GM18861 (cell line): ENCODE measurements around the gene RCE1.

Source experiments
- ATAC-seq: cut with Tn5 transposase; IDR thresholded peaks from one replicate; pipeline ENCODE4 v1.9.1; 2021; ENCODE audit not compliant: unreplicated experiment

The RCE1 gene

GRCh38 chr11:66884443-66884842, 41.2 kb downstream of the RCE1 start:
- ATAC-seq: no peak

- no peak for ATAC-seq
Observed at GRCh38 chr11:66885469-66885868, 42.2 kb downstream of the RCE1 start.

- ATAC-seq: no peak
Observed at GRCh38 chr11:66885950-66886440, 42.8 kb downstream of the RCE1 start.

- ATAC-seq: no peak
Observed at GRCh38 chr11:66886671-66887221, 43.5 kb downstream of the RCE1 start.

GRCh38 chr11:66887526-66887925, 44.3 kb downstream of the RCE1 start:
- ATAC-seq: no peak

DNA sequence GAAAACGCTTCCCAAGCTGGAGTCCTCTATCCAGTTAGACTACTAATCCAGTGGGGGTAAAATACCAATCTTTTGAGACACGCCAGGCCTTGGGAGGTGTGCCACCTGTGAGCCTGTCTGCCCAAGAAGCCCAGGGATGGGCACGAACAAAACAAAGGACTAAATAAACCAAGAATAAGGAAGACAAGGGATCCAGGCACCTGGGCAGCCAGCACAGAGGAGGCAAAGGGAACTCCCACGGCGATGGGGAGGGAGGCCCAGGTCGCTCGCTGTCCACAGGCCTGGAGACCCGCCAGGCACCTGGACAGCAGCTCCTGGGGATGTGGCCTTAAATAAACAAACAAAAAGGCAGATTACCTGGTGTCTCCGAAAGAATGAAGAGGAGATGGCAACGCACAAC, 45.0 kb downstream of the RCE1 start:
- ATAC-seq: no peak

DNA sequence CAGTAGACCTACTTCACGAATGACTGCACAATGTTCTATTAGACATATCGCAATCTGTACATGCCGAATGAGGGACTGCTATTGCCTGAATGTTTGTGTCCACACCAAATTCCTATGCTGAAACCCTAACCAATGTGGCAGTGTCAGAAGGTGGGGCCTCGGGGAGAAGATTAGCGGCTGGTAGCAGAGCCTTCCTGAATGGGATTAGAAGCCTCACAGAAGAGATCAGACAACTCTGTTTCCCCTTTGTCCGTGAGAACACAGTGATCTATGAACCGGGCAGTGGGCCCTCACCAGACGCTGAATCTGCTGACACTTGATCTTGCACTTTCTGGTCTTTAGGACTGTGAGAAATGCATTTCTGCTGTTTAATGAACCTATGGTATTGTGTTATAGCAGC, 46.7 kb downstream of the RCE1 start:
- no peak for ATAC-seq

DNA sequence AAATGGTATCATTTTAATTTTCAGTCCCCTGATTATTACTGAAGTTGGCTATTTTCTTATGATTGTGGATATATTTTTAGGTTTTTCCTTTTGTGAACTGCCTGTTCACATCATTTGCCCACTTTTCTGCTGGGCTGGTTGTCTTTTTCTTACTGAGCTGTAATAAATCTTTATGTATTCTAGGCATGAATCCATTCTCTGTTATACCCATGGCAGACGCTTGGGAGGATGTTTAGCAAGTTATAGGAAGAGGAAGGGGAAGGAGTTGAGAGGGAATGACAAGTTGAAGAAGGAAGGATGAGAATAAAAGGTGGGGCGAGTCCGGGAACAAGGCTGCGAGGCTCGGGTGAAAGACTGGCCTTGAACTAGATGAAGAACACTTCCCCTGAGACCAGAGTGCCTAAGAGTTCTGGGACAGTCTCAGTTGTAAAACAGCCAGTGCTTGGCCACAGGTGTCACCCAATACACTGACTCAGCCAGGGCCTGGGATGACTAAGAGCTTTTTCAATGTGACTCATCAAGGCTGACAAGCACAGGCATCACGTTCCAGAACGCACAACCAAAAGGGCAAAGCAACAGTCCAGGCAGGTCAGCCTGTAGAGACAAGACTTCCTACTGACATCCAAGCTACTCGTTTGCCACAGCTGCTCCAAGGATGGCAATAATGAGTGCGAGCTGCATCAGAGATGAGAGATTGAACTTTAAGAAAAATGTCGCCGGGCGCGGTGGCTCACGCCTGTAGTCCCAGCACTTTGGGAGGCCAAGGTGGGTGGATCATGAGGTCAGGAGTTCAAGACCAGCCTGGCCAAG, 48.8 kb downstream of the RCE1 start:
- ATAC-seq: peak; percentile 80

DNA sequence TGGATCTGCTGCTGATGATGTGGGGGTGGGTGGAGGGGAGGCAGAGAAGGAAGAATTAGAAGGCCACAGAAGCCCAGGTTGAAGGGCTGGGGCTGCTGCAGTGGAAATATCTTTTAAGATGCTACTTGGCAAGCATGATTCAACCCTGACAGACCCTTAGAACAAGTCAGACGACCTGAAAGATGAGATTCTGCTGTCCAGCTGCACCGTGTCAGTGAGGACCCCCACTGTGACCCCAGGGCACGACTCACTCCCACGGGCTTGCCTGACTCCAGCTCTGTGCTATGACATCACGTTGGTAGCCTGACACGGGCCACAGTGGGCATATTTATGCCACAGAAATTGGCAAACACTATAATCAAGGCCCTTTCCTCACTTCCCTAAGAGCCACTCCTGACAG, 49.7 kb downstream of the RCE1 start:
- no peak for ATAC-seq

GRCh38 chr11:66894141-66894540, 50.9 kb downstream of the RCE1 start:
- ATAC-seq: no peak
